HCT116 (cell line): ENCODE measurements around the gene POU6F1. TPM values are rescaled to one million over a fixed set of nuclear protein-coding genes. Genes with fewer than 3 reads are reported as not detected.

Experiments
- ATAC-seq: fragments of 200-7000 bp; cut with Tn5 transposase; 2 replicates; pipeline ENCODE4 v1.9.1; 2020; ENCODE audit warnings: mild to moderate bottlenecking, moderate library complexity
- Bru-seq: library from RNA; stranded (reverse); fragments of 400-500 nt; gene quantifications from one replicate; lab custom pipeline; 2021; lab: Mats Ljungman, UMichigan
- BruChase-seq, 2 experiments: library from RNA; stranded (reverse); fragments of 400-500 nt; gene quantifications; one replicate each; lab custom pipeline; 2021; lab: Mats Ljungman, UMichigan
- BruUV-seq: library from RNA; stranded (reverse); fragments of 400-500 nt; replicated peaks from 2 replicates; lab custom pipeline; 2021; lab: Mats Ljungman, UMichigan
- CTCF ChIA-PET: fragments of 300-600 bp; sonication (Branson Sonifier 250); formaldehyde crosslinking; loops from one replicate; lab custom pipeline; 2021; ENCODE audit warnings: antibody characterized with exemption; lab: Charles Lee
- POLR2A ChIA-PET: fragments of 300-600, 350-600 bp; sonication (Branson Sonifier 250); formaldehyde crosslinking; loops from one replicate; lab custom pipeline; 2021; ENCODE audit warnings: antibody characterized with exemption; lab: Charles Lee
- RAD21 ChIA-PET, 2 experiments: fragments of 300-600 bp; sonication (Branson Sonifier 250); formaldehyde crosslinking; loops; one replicate each; lab custom pipeline; 2023; ENCODE audit warnings: low total read pairs in 2 of 2; ENCODE audit not compliant: uncharacterized antibody in 2 of 2, unreplicated experiment in 2 of 2, low non-redundant PET in 1 of 2; lab: Charles Lee
- DNase-seq: peaks from one replicate; pipeline ENCODE4 v3.0.0-alpha.2; 2010; ENCODE audit warnings: low read depth, low spot score
- H2AFZ ChIP-seq: fragments of 200-600 bp; shearing (Covaris generic), sonication (generic); 2 replicates; pipeline ENCODE4 v1.6.1; 2017; ENCODE audit warnings: low read depth, mixed run types, mixed read lengths, antibody characterized with exemption, low read length; ENCODE audit not compliant: poor library complexity, severe bottlenecking
- H3K27ac ChIP-seq: 2 replicates; pipeline ENCODE4 v1.5.1; 2012; ENCODE audit warnings: low read depth, low read length
- H3K27me3 ChIP-seq: fragments of 200-600 bp; sonication (generic); 2 replicates; pipeline ENCODE4 v1.6.1; 2016; ENCODE audit warnings: mixed run types, low read length, mixed read lengths; ENCODE audit not compliant: insufficient read depth
- H3K36me3 ChIP-seq, 2 experiments: fragments of 200-500 bp in 1 of 2; fragments of 200-600 bp in 1 of 2; sonication (Bioruptor generic) in 1 of 2; sonication (generic) in 1 of 2; 2 replicates each; pipeline versions ENCODE4 v1.5.1 to v1.6.1; 2014 to 2016; ENCODE audit warnings: low read length in 2 of 2, inconsistent platforms in 1 of 2, mixed read lengths in 1 of 2, mixed run types in 1 of 2; ENCODE audit not compliant: insufficient read depth in 2 of 2, control insufficient read depth in 1 of 2
- H3K4me1 ChIP-seq, 2 experiments: fragments of 200-600 bp in 1 of 2; sonication (generic) in 1 of 2; 2 replicates each; pipeline versions ENCODE4 v1.5.1 to v1.6.1; 2012 to 2017; ENCODE audit warnings: low read length in 2 of 2, inconsistent platforms in 1 of 2, mild to moderate bottlenecking in 1 of 2, mixed read lengths in 1 of 2, mixed run types in 1 of 2, moderate library complexity in 1 of 2; ENCODE audit not compliant: insufficient read depth in 2 of 2, control insufficient read depth in 1 of 2
- H3K4me2 ChIP-seq: fragments of 200-600 bp; sonication (generic); 2 replicates; pipeline ENCODE4 v1.6.1; 2017; ENCODE audit warnings: mixed run types, low read length, mixed read lengths
- H3K4me3 ChIP-seq, 2 experiments: fragments of 200-600 bp in 1 of 2; sonication (generic) in 1 of 2; replicated peaks in 1 of 2; 2 replicates each; pipeline ENCODE4 v1.5.1; 2011 to 2016; ENCODE audit warnings: low read length in 2 of 2, control low read depth in 1 of 2, low read depth in 1 of 2, mild to moderate bottlenecking in 1 of 2, mixed read lengths in 1 of 2, mixed run types in 1 of 2
- H3K79me2 ChIP-seq: fragments of 200-600 bp; sonication (generic); 2 replicates; pipeline ENCODE4 v1.6.1; 2017; ENCODE audit warnings: mild to moderate bottlenecking, mixed run types, low read length, moderate library complexity, mixed read lengths; ENCODE audit not compliant: insufficient read depth
- H3K9ac ChIP-seq: fragments of 200-600 bp; sonication (generic); 2 replicates; pipeline ENCODE4 v1.6.1; 2016; ENCODE audit warnings: low read length, mixed read lengths
- H3K9me2 ChIP-seq: fragments of 200-600 bp; sonication (generic), shearing (Covaris generic); 2 replicates; pipeline ENCODE4 v1.6.1; 2017; ENCODE audit warnings: mixed run types, mild to moderate bottlenecking, moderate library complexity; ENCODE audit not compliant: insufficient read depth
- H3K9me3 ChIP-seq, 2 experiments: fragments of 200-500 bp in 1 of 2; fragments of 200-600 bp in 1 of 2; sonication (Bioruptor generic) in 1 of 2; sonication (generic) in 1 of 2; 2 replicates each; pipeline ENCODE4 v1.6.1; 2014 to 2017; ENCODE audit warnings: low read length in 2 of 2, mixed read lengths in 2 of 2, inconsistent platforms in 1 of 2, low read depth in 1 of 2, mild to moderate bottlenecking in 1 of 2, mixed run types in 1 of 2, moderate library complexity in 1 of 2; ENCODE audit not compliant: control insufficient read depth in 1 of 2, insufficient read depth in 1 of 2
- H4K20me1 ChIP-seq: fragments of 200-600 bp; sonication (generic), shearing (Covaris generic); 2 replicates; pipeline ENCODE4 v1.6.1; 2017; ENCODE audit warnings: mixed run types, mild to moderate bottlenecking, moderate library complexity; ENCODE audit not compliant: insufficient read depth
- CEBPB ChIP-seq: IDR thresholded peaks from 2 replicates; pipeline ENCODE4 v1.6.1; 2012; ENCODE audit warnings: low read depth
- CTCF ChIP-seq, 3 experiments: fragments of 200-600 bp in 1 of 3; sonication (generic) in 1 of 3; IDR thresholded peaks in 2 of 3; conservative IDR thresholded peaks in 1 of 3; 2 replicates each; pipeline ENCODE4 v1.5.1; 2012 to 2017; ENCODE audit warnings: low read depth in 2 of 3, low read length in 2 of 3, antibody characterized with exemption in 1 of 3, borderline replicate concordance in 1 of 3, control low read depth in 1 of 3, mild to moderate bottlenecking in 1 of 3, mixed read lengths in 1 of 3, mixed run types in 1 of 3, moderate library complexity in 1 of 3; ENCODE audit not compliant: insufficient read depth in 1 of 3
- EZH2 ChIP-seq: fragments of 200-600 bp; sonication (generic); IDR thresholded peaks from 2 replicates; pipeline ENCODE4 v1.6.1; 2017; ENCODE audit warnings: antibody characterized with exemption, mixed run types
- EZH2phosphoT487 ChIP-seq: fragments of 200-600 bp; IDR thresholded peaks from 2 replicates; pipeline ENCODE4 v1.6.1; 2018; ENCODE audit warnings: antibody characterized with exemption, borderline replicate concordance
- FOSL1 ChIP-seq: IDR thresholded peaks from 2 replicates; pipeline ENCODE4 v1.6.1; 2012; ENCODE audit warnings: low read depth
- MAX ChIP-seq: IDR thresholded peaks from 2 replicates; pipeline ENCODE4 v1.6.1; 2012
- POLR2A ChIP-seq: IDR thresholded peaks from 2 replicates; pipeline ENCODE4 v1.7.0; 2011; ENCODE audit warnings: borderline replicate concordance; ENCODE audit not compliant: insufficient read depth, insufficient read length; ENCODE audit errors: extremely low read depth
- POLR2AphosphoS5 ChIP-seq: IDR thresholded peaks from 2 replicates; pipeline ENCODE4 v1.6.1; 2011; ENCODE audit warnings: mild to moderate bottlenecking, low read depth, low read length, moderate library complexity
- RAD21 ChIP-seq: IDR thresholded peaks from 2 replicates; pipeline ENCODE4 v1.6.1; 2012; ENCODE audit warnings: low read depth, mild to moderate bottlenecking
- SIN3A ChIP-seq: IDR thresholded peaks from 2 replicates; pipeline ENCODE4 v1.6.1; 2012; ENCODE audit warnings: low read depth
- SP1 ChIP-seq: IDR thresholded peaks from 2 replicates; pipeline ENCODE4 v1.6.1; 2012; ENCODE audit warnings: low read depth
- SRF ChIP-seq: IDR thresholded peaks from 2 replicates; pipeline ENCODE4 v1.6.1; 2012; ENCODE audit warnings: low read depth
- TCF7L2 ChIP-seq: IDR thresholded peaks from 2 replicates; pipeline ENCODE4 v1.7.0; 2011; ENCODE audit warnings: borderline replicate concordance, inconsistent platforms; ENCODE audit not compliant: insufficient read depth, insufficient read length; ENCODE audit errors: extremely low read depth
- ZFX ChIP-seq: fragments of 450-650 bp; IDR thresholded peaks from 2 replicates; pipeline ENCODE4 v1.6.1; 2017
- ZNF274 ChIP-seq: fragments of 200-500 bp; sonication (Bioruptor generic); IDR thresholded peaks from 2 replicates; pipeline ENCODE4 v1.6.1; 2014; ENCODE audit warnings: mild to moderate bottlenecking, low read depth, low read length, inconsistent platforms
- intact Hi-C: fragments of 100-400 bp; cut with micrococcal nuclease; formaldehyde crosslinking; loops from 2 replicates; pipeline ENCODE4 v1.10.0; 2022
- long read RNA-seq: library from polyadenylated mRNA; unstranded; transcript quantifications from one replicate; pipeline ENCODE4 v2.0.0, GENCODE V29; 2021; ENCODE audit not compliant: unreplicated experiment
- polyA plus RNA-seq: library from polyadenylated mRNA; unstranded; fragments of >200 nt; gene quantifications from 2 replicates; pipeline ENCODE4 v1.2.1, GENCODE V29; 2012; ENCODE audit warnings: missing spikeins
- total RNA-seq: library from RNA; stranded (reverse); gene quantifications from one replicate; pipeline ENCODE4 v1.2.1, GENCODE V29; 2021; ENCODE audit not compliant: unreplicated experiment
- TF ChIP-seq, protein P1 (sequence below): IDR thresholded peaks from 2 replicates; pipeline ENCODE4 v1.6.1; 2012; ENCODE audit warnings: low read depth
- TF ChIP-seq, protein P2 (sequence below): IDR thresholded peaks from 2 replicates; pipeline ENCODE4 v1.6.1; 2012

The POU6F1 gene, protein sequence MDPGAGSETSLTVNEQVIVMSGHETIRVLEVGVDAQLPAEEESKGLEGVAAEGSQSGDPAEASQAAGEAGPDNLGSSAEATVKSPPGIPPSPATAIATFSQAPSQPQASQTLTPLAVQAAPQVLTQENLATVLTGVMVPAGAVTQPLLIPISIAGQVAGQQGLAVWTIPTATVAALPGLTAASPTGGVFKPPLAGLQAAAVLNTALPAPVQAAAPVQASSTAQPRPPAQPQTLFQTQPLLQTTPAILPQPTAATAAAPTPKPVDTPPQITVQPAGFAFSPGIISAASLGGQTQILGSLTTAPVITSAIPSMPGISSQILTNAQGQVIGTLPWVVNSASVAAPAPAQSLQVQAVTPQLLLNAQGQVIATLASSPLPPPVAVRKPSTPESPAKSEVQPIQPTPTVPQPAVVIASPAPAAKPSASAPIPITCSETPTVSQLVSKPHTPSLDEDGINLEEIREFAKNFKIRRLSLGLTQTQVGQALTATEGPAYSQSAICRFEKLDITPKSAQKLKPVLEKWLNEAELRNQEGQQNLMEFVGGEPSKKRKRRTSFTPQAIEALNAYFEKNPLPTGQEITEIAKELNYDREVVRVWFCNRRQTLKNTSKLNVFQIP
- total RNA-seq: 6.4 TPM
- 4.8 TPM in 2 replicates for polyA plus RNA-seq
- Bru-seq, nascent RNA: percentile 47 among the genes with signal in this experiment
- BruChase-seq, experiment 1, labeled RNA remaining after a 6-hour chase: percentile 55 among the genes with signal in this experiment
- BruChase-seq, experiment 2, labeled RNA remaining after a 2-hour chase: percentile 49 among the genes with signal in this experiment
- long read RNA-seq, partial matches to known transcripts: 3 of 6 reads
- long read RNA-seq, other reads (novel, unspliced or antisense): 3 of 6 reads

DNA sequence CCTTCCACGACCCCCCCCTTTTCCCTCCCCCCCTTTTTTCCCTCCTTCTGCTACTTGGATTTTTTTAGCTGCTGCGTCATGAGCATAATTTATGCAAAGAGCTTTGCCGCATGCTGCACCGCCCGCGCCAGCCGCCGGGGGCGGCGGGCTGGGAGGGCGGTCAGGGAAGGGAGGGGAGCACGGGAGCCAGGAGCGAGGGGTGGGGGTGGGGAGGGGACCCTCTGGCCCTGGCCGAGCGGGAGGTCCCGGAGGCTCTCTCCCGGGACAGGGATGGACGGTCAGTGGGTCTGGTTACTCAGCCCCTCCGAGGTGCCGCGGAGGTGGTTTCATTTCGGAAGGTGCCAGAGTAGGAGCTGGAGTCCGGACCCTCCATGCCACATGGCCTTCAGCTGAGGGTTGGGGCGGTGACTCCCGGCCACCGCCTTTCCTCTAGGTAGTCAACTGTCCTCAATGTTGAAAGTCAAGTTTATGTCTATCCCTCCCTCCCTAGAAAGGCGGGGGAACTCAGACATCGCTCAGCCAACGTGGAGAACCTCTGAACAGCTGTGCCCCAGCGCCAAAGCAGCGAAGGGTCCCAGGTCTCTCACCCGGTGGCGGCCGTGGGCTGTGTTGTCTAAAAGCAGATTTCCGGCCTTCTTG is at the start of gene POU6F1:
POU6F1 (minus strand) TSS at position 95 of the 639 bp plus-strand sequence. CDS start 11,226 bp downstream, outside the sequence.
- ChIA-PET RAD21 (interaction anchor here (0.6 to 1.3 kb wide), 6 partner anchors 20 to 190 kb away, joined by 3 to 6 read pairs (median 4); partner anchors contain the start of gene DAZAP2 (in 1 of the 2)), CTCF (interaction anchor here (0.6 to 1.9 kb wide), 14 partner anchors 13 to 1278 kb away, joined by 3 to 10 read pairs (median 4); partner anchors contain the start of gene DAZAP2), POLR2A (interaction anchor here (0.6 to 2.4 kb wide), 9 partner anchors 11 to 1870 kb away, joined by 3 to 16 read pairs (median 5); partner anchors contain the start of genes CSRNP2, DAZAP2, SMAGP and TFCP2)
- peaks cover 6 to 21% of the 10 kb centered on the region in 2 experiments; a peak in 3 of 4 replicates for H3K4me1 ChIP-seq
- ATAC-seq (peak; percentile 88), DNase-seq (peak; percentile 51)
- H3K9ac ChIP-seq: peak within 1 kb of the TSS; percentile 81
- no peaks in the 10 kb centered on the region for H3K79me2 ChIP-seq
- H2AFZ ChIP-seq: no peak within 1 kb of the TSS
- H3K9me2 ChIP-seq: no peaks in the 10 kb centered on the region
- H3K36me3 ChIP-seq: no peaks in the 10 kb centered on the region
- BruUV-seq: TSS peak; percentile 80
- H3K4me2 ChIP-seq: peak within 1 kb of the TSS; percentile 90
- no peaks in the 10 kb centered on the region for H3K9me3 ChIP-seq
- H3K27me3 ChIP-seq: no peaks in the 10 kb centered on the region
- no peaks in the 10 kb centered on the region for H4K20me1 ChIP-seq
- intact Hi-C loops: loop anchor here (2.0 to 10.0 kb wide), 2 partner anchors 45 to 133 kb away; partner anchors contain the start of genes CSRNP2 and TFCP2
- peak within 1 kb of the TSS; percentile 62 to 64 for H3K4me3 ChIP-seq
- peak within 1 kb of the TSS; percentile 54 for H3K27ac ChIP-seq
- TF ChIP-seq, protein P1, sequence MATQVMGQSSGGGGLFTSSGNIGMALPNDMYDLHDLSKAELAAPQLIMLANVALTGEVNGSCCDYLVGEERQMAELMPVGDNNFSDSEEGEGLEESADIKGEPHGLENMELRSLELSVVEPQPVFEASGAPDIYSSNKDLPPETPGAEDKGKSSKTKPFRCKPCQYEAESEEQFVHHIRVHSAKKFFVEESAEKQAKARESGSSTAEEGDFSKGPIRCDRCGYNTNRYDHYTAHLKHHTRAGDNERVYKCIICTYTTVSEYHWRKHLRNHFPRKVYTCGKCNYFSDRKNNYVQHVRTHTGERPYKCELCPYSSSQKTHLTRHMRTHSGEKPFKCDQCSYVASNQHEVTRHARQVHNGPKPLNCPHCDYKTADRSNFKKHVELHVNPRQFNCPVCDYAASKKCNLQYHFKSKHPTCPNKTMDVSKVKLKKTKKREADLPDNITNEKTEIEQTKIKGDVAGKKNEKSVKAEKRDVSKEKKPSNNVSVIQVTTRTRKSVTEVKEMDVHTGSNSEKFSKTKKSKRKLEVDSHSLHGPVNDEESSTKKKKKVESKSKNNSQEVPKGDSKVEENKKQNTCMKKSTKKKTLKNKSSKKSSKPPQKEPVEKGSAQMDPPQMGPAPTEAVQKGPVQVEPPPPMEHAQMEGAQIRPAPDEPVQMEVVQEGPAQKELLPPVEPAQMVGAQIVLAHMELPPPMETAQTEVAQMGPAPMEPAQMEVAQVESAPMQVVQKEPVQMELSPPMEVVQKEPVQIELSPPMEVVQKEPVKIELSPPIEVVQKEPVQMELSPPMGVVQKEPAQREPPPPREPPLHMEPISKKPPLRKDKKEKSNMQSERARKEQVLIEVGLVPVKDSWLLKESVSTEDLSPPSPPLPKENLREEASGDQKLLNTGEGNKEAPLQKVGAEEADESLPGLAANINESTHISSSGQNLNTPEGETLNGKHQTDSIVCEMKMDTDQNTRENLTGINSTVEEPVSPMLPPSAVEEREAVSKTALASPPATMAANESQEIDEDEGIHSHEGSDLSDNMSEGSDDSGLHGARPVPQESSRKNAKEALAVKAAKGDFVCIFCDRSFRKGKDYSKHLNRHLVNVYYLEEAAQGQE: no peak
- TF ChIP-seq ZNF274 (no peak), POLR2AphosphoS5 (peak; percentile 48; the same call in 1 of the 2 replicates), SRF (no peak), ZFX (no peak; the same call in 1 of the 2 replicates), TCF7L2 (no peak), EZH2 (no peak), MAX (peak; percentile 80), EZH2phosphoT487 (no peak), CEBPB (no peak), SP1 (no peak), CTCF (IDR thresholded peaks at IDR 0.05 in 2 of 3, conservative IDR thresholded peaks at IDR 0.05 in 1 of 3; ENCODE audit: borderline replicate concordance in 1 of 3, insufficient read depth in 1 of 3, low read depth in 2 of 3, low read length in 2 of 3) (peak in 2 of 3 experiments; percentile 48 to 54; a peak in 4 of 6 replicates), SIN3A (no peak), RAD21 (no peak), FOSL1 (no peak), POLR2A (peak; percentile 29)
- TF ChIP-seq, protein P2, sequence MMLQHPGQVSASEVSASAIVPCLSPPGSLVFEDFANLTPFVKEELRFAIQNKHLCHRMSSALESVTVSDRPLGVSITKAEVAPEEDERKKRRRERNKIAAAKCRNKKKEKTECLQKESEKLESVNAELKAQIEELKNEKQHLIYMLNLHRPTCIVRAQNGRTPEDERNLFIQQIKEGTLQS: no peak
